ENCODE measurements around the gene HSPBAP1. TPM values are rescaled to one million over a fixed set of nuclear protein-coding genes. Genes with fewer than 3 reads are reported as not detected.

The HSPBAP1 gene
- total and polyA plus RNA-seq, 2 of the 13 experiments (the other 11 are each of a cell fraction or from before 2014, with no cell fraction given) = 4.2 to 5.1 TPM

GRCh38 chr3:122795674-122796195, 2.1 kb upstream of the HSPBAP1 start (continued):
- TF ChIP-seq, protein P1, sequence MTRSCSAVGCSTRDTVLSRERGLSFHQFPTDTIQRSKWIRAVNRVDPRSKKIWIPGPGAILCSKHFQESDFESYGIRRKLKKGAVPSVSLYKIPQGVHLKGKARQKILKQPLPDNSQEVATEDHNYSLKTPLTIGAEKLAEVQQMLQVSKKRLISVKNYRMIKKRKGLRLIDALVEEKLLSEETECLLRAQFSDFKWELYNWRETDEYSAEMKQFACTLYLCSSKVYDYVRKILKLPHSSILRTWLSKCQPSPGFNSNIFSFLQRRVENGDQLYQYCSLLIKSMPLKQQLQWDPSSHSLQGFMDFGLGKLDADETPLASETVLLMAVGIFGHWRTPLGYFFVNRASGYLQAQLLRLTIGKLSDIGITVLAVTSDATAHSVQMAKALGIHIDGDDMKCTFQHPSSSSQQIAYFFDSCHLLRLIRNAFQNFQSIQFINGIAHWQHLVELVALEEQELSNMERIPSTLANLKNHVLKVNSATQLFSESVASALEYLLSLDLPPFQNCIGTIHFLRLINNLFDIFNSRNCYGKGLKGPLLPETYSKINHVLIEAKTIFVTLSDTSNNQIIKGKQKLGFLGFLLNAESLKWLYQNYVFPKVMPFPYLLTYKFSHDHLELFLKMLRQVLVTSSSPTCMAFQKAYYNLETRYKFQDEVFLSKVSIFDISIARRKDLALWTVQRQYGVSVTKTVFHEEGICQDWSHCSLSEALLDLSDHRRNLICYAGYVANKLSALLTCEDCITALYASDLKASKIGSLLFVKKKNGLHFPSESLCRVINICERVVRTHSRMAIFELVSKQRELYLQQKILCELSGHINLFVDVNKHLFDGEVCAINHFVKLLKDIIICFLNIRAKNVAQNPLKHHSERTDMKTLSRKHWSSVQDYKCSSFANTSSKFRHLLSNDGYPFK (CRISPR knock-in tag; IDR thresholded peaks at IDR 0.05; ENCODE audit: borderline replicate concordance) = no peak
- TF ChIP-seq, protein P2, sequence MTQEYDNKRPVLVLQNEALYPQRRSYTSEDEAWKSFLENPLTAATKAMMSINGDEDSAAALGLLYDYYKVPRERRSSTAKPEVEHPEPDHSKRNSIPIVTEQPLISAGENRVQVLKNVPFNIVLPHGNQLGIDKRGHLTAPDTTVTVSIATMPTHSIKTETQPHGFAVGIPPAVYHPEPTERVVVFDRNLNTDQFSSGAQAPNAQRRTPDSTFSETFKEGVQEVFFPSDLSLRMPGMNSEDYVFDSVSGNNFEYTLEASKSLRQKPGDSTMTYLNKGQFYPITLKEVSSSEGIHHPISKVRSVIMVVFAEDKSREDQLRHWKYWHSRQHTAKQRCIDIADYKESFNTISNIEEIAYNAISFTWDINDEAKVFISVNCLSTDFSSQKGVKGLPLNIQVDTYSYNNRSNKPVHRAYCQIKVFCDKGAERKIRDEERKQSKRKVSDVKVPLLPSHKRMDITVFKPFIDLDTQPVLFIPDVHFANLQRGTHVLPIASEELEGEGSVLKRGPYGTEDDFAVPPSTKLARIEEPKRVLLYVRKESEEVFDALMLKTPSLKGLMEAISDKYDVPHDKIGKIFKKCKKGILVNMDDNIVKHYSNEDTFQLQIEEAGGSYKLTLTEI (CRISPR knock-in tag; conservative IDR thresholded peaks at IDR 0.05) = no peak
- TF ChIP-seq ZNF280B (CRISPR knock-in tag; IDR thresholded peaks at IDR 0.05; ENCODE audit: borderline replicate concordance) = no peak
- no peak for TF ChIP-seq ZEB1 (IDR thresholded peaks at IDR 0.05; ENCODE audit: insufficient replicate concordance, low read depth)
- TF ChIP-seq ZBTB1 (CRISPR knock-in tag; IDR thresholded peaks at IDR 0.05; ENCODE audit: borderline replicate concordance) = no peak
- no peak for TF ChIP-seq ZNF317 (CRISPR knock-in tag; IDR thresholded peaks at IDR 0.05)
- TF ChIP-seq ZFP41 (CRISPR knock-in tag; IDR thresholded peaks at IDR 0.05; ENCODE audit: borderline replicate concordance) = no peak
- TF ChIP-seq POLR2A (IDR thresholded peaks at IDR 0.05; ENCODE audit: insufficient read depth in 1 of 2, low read depth in 2 of 2, low read length in 2 of 2) = no peak
- TF ChIP-seq SUZ12 (IDR thresholded peaks at IDR 0.05; ENCODE audit: low read depth, low read length) = no peak
- no peak for TF ChIP-seq RERE (CRISPR knock-in tag; IDR thresholded peaks at IDR 0.05; ENCODE audit: low read depth)
- TF ChIP-seq CCAR2 (optimal IDR thresholded peaks at IDR 0.05; ENCODE audit: low read depth, low read length) = no peak
- TF ChIP-seq ZSCAN31 (CRISPR knock-in tag; IDR thresholded peaks at IDR 0.05; ENCODE audit: low read depth) = no peak
- TF ChIP-seq, protein P3, sequence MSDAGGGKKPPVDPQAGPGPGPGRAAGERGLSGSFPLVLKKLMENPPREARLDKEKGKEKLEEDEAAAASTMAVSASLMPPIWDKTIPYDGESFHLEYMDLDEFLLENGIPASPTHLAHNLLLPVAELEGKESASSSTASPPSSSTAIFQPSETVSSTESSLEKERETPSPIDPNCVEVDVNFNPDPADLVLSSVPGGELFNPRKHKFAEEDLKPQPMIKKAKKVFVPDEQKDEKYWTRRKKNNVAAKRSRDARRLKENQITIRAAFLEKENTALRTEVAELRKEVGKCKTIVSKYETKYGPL (CRISPR knock-in tag; IDR thresholded peaks at IDR 0.05) = no peak
- 0 out of 2 replicates have a peak, but pooled peaks have one; percentile 55 for TF ChIP-seq ZNF10 (CRISPR knock-in tag; IDR thresholded peaks at IDR 0.05; ENCODE audit: borderline replicate concordance, low read depth)
- 0 out of 2 replicates have a peak, but pooled peaks have one; percentile 2 for TF ChIP-seq MAX (IDR thresholded peaks at IDR 0.05)
- no peak for TF ChIP-seq CEBPB (IDR thresholded peaks at IDR 0.05; ENCODE audit: borderline replicate concordance, low read depth, low read length)
- TF ChIP-seq ZNF350 (CRISPR knock-in tag; IDR thresholded peaks at IDR 0.05; ENCODE audit: borderline replicate concordance, low read depth) = no peak

Data from HepG2 (cell line).